ENCODE results near the gene LTA4H.

Gene LTA4H

GRCh38 chr12:95953000-95953399 is 82.4 kb downstream of the LTA4H start:
- no peak for DNase-seq

DNA sequence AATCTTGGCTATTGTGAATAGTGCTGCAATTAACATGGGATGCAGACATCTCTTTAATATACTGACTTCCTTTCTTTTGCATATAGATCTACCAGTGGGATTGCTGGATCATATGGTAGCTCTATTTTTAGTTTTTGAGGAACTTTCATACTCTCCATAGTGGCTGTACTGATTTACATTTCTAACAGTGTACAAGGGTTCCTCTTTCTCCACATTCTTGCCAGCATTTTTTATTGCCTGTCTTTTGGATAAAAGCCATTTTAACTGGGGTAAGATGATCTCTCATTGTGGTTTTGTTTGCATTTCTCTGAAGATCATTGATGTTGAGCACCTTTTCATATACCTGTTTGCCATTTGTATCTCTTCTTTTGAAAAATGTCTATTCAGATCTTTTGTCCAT is 83.9 kb downstream of the LTA4H start:
- no peak for DNase-seq

Data from activated gamma-delta T cell (primary cell).